ENCODE results near the gene NOS3. TPM values are rescaled to one million over a fixed set of nuclear protein-coding genes. Genes with fewer than 3 reads are reported as not detected.

The NOS3 gene
- total and polyA plus RNA-seq, 9 of the 15 experiments (the other 6 are each of a cell fraction or from before 2014, with no cell fraction given): 1.1 to 121 (median 23.6) TPM

DNA sequence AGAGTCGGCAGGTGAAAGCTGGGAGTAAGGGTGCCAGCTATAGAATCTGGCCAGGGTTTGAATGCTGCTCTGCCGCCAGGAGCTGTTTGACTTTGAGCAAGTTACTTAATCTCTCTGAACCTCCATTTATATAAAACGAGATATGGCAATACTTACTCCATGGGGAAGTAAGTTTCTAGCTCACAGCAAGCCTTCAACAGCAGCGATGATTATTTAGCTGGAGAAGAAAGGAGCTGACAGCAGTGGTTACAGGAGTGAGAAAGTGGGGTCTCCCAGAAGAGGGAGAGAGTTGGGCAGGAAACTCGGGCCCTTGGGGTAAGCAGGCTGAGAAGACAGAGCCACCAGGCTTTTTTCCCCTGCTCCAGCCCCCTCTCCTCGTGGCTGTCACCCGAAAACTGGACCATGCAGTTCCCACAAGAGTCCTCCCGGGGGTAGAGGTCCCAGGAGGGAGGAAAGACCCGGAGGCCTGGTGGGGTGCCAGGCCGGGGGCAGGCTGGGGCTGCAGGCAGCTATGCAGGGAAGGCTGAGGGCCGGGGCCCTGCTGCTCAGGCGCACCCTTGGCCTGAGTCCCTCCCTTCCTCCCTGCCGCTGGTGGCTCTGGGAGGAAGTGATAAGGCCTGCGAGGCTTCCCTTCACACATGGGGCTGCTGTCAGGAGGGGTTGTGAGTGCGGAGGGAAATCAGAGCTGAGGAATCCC, 3.5 kb downstream of the NOS3 start (continued):
- TF ChIP-seq, protein P1, sequence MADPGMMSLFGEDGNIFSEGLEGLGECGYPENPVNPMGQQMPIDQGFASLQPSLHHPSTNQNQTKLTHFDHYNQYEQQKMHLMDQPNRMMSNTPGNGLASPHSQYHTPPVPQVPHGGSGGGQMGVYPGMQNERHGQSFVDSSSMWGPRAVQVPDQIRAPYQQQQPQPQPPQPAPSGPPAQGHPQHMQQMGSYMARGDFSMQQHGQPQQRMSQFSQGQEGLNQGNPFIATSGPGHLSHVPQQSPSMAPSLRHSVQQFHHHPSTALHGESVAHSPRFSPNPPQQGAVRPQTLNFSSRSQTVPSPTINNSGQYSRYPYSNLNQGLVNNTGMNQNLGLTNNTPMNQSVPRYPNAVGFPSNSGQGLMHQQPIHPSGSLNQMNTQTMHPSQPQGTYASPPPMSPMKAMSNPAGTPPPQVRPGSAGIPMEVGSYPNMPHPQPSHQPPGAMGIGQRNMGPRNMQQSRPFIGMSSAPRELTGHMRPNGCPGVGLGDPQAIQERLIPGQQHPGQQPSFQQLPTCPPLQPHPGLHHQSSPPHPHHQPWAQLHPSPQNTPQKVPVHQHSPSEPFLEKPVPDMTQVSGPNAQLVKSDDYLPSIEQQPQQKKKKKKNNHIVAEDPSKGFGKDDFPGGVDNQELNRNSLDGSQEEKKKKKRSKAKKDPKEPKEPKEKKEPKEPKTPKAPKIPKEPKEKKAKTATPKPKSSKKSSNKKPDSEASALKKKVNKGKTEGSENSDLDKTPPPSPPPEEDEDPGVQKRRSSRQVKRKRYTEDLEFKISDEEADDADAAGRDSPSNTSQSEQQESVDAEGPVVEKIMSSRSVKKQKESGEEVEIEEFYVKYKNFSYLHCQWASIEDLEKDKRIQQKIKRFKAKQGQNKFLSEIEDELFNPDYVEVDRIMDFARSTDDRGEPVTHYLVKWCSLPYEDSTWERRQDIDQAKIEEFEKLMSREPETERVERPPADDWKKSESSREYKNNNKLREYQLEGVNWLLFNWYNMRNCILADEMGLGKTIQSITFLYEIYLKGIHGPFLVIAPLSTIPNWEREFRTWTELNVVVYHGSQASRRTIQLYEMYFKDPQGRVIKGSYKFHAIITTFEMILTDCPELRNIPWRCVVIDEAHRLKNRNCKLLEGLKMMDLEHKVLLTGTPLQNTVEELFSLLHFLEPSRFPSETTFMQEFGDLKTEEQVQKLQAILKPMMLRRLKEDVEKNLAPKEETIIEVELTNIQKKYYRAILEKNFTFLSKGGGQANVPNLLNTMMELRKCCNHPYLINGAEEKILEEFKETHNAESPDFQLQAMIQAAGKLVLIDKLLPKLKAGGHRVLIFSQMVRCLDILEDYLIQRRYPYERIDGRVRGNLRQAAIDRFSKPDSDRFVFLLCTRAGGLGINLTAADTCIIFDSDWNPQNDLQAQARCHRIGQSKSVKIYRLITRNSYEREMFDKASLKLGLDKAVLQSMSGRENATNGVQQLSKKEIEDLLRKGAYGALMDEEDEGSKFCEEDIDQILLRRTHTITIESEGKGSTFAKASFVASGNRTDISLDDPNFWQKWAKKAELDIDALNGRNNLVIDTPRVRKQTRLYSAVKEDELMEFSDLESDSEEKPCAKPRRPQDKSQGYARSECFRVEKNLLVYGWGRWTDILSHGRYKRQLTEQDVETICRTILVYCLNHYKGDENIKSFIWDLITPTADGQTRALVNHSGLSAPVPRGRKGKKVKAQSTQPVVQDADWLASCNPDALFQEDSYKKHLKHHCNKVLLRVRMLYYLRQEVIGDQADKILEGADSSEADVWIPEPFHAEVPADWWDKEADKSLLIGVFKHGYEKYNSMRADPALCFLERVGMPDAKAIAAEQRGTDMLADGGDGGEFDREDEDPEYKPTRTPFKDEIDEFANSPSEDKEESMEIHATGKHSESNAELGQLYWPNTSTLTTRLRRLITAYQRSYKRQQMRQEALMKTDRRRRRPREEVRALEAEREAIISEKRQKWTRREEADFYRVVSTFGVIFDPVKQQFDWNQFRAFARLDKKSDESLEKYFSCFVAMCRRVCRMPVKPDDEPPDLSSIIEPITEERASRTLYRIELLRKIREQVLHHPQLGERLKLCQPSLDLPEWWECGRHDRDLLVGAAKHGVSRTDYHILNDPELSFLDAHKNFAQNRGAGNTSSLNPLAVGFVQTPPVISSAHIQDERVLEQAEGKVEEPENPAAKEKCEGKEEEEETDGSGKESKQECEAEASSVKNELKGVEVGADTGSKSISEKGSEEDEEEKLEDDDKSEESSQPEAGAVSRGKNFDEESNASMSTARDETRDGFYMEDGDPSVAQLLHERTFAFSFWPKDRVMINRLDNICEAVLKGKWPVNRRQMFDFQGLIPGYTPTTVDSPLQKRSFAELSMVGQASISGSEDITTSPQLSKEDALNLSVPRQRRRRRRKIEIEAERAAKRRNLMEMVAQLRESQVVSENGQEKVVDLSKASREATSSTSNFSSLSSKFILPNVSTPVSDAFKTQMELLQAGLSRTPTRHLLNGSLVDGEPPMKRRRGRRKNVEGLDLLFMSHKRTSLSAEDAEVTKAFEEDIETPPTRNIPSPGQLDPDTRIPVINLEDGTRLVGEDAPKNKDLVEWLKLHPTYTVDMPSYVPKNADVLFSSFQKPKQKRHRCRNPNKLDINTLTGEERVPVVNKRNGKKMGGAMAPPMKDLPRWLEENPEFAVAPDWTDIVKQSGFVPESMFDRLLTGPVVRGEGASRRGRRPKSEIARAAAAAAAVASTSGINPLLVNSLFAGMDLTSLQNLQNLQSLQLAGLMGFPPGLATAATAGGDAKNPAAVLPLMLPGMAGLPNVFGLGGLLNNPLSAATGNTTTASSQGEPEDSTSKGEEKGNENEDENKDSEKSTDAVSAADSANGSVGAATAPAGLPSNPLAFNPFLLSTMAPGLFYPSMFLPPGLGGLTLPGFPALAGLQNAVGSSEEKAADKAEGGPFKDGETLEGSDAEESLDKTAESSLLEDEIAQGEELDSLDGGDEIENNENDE (IDR thresholded peaks at IDR 0.05; ENCODE audit: low read depth, low read length): no peak
- TF ChIP-seq ZBTB8A (IDR thresholded peaks at IDR 0.05; ENCODE audit: partially characterized antibody) (no peak), RUNX1 (IDR thresholded peaks at IDR 0.05; ENCODE audit: low read depth) (no peak), PML (IDR thresholded peaks at IDR 0.05; ENCODE audit: low read length) (peak; percentile 74; the same call in 1 of the 2 replicates), KLF13 (tag; IDR thresholded peaks at IDR 0.05; ENCODE audit: borderline replicate concordance, low read depth) (peak; percentile 67; the same call in 1 of the 2 replicates), PHF21A (IDR thresholded peaks at IDR 0.05; ENCODE audit: borderline replicate concordance, low read depth) (peak; percentile 100), ESRRA (IDR thresholded peaks at IDR 0.05; ENCODE audit: borderline replicate concordance, low read depth) (no peak; the same call in 1 of the 2 replicates), ZNF583 (CRISPR knock-in tag; IDR thresholded peaks at IDR 0.05) (no peak; the same call in 1 of the 2 replicates), CCNT2 (IDR thresholded peaks at IDR 0.05; ENCODE audit: borderline replicate concordance, extremely low read depth, insufficient read length, low read depth, low read length) (peak; percentile 86), C11orf30 (IDR thresholded peaks at IDR 0.05; ENCODE audit: low read depth) (no peak), TRIM24 (IDR thresholded peaks at IDR 0.05) (peak; percentile 19 to 78; a peak in 2 of 4 replicates), ARNT (IDR thresholded peaks at IDR 0.05) (peak; percentile 57 to 58; a peak in 2 of 4 replicates)
- TF ChIP-seq, protein P2, sequence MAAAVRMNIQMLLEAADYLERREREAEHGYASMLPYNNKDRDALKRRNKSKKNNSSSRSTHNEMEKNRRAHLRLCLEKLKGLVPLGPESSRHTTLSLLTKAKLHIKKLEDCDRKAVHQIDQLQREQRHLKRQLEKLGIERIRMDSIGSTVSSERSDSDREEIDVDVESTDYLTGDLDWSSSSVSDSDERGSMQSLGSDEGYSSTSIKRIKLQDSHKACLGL (CRISPR knock-in tag; IDR thresholded peaks at IDR 0.05; ENCODE audit: borderline replicate concordance, poor library complexity, severe bottlenecking): peak; percentile 1
- TF ChIP-seq, protein P3, sequence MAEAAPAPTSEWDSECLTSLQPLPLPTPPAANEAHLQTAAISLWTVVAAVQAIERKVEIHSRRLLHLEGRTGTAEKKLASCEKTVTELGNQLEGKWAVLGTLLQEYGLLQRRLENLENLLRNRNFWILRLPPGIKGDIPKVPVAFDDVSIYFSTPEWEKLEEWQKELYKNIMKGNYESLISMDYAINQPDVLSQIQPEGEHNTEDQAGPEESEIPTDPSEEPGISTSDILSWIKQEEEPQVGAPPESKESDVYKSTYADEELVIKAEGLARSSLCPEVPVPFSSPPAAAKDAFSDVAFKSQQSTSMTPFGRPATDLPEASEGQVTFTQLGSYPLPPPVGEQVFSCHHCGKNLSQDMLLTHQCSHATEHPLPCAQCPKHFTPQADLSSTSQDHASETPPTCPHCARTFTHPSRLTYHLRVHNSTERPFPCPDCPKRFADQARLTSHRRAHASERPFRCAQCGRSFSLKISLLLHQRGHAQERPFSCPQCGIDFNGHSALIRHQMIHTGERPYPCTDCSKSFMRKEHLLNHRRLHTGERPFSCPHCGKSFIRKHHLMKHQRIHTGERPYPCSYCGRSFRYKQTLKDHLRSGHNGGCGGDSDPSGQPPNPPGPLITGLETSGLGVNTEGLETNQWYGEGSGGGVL (CRISPR knock-in tag; IDR thresholded peaks at IDR 0.05): no peak

Data from K562 (cell line).